GM19324 (cell line): ENCODE measurements around the gene BABAM1.

Experiments
- ATAC-seq: cut with Tn5 transposase; IDR thresholded peaks from one replicate; pipeline ENCODE4 v1.9.1; 2021; ENCODE audit warnings: mild to moderate bottlenecking, moderate library complexity; ENCODE audit not compliant: unreplicated experiment, low FRiP score

The BABAM1 gene

GRCh38 chr19:17320435-17320834, 53.2 kb downstream of the BABAM1 start:
- no peak for ATAC-seq

DNA sequence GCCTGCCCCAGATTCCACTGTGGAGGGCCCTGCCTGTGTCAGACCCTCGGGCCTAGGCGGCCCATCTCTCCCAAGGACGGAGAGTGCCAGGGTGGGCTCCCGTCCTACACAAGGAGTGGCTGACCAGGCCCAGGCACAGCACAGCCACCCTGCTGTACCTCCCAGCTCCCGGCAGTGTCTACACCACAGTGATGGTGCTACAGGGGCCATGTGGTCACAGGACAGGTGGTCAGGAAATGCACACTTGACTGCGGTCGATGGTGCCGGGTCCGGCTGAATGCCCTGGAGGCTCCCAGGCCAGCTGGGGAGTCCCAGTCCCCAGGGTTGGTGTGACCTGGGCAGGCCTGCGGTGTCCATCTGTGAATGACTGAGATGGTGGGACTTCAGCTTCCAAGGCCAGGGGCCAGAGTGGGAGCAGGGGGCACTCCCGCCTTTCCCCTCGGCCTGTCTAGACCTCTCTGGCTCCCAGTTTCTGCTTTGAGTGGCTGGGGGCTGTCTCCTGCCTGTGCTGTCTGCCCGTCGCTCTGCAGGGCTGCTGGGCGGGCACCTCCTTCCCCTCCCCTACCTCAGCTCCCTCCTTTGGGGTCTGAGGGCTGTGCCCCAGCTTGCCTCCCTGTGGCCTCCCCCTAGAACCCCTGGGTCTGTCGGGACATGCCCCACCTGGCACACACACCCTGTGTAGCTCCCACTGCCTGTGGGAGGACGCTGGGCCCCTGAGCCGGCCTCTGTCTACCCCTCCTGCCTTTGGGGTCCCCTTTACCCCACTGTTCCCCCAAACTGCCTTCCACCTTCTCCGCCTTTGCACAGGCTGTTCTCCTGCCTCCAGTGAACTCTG, 54.6 kb downstream of the BABAM1 start:
- no peak for ATAC-seq

DNA sequence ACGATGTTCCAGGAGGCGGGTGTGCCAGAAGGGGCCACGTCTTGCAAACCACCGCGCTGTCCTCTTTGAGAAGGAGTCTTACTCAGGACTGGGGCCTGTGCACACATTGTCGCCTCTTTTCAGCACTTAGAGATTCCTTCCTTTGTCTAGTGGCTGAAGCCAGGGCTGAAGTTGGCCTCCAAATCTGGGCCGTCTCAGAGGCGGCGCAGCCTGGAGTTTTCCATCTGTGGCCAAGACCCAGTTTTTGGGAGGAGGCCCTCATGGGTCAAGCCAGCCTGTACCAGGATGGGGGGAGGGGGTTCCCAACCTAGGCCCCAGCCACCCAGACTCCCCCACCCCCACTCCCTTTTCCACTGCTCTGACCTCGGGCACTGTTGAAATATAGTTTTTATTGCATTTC, 55.6 kb downstream of the BABAM1 start:
- ATAC-seq, result no peak

GRCh38 chr19:17323300-17323963, 56.2 kb downstream of the BABAM1 start:
- ATAC-seq, result no peak

- no peak for ATAC-seq
These were observed 56.7 kb downstream of the BABAM1 start for GRCh38 chr19:17323964-17324332.

- no peak for ATAC-seq
These were observed 57.3 kb downstream of the BABAM1 start for GRCh38 chr19:17324357-17325114.

DNA sequence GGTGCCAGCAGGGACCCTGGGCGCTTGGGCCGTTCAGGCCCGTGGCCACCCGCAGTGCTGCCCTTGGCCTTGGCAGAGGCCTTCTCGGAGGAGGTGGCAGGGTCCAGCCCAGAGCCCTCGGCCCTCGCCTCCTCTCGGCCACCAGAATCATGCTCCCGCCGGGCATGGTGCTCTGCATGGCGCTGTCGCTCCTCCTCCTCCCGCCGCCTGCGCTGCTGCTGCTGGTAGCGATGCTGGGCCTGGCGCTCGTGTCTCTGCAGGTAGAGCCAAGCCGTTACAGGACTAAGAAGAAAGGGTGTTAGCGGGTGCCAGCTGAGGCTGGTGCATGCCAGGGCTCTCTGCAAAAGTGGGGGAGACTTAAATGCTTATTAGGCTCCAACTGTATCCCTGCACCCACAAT, 57.9 kb downstream of the BABAM1 start:
- ATAC-seq, result no peak

- no peak for ATAC-seq
These were observed 58.8 kb downstream of the BABAM1 start for GRCh38 chr19:17325881-17326594.

DNA sequence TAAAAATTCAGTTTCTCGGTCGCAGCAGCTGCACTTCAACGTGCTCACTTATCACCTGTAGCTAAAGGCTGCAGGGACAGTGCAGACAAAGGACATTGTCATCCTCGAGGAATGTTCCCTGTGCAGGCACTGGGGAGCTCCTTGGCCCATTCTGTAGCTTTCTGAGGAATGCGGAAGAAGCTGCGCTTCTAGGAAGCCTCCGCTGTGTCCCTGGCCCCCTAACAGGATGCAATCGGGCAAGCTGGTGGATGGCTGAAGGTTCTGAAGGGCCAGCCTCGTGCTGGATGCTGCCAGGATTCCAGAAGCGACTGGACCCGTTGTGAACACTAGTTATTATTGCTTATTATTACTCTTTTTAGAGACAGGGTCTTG, 59.3 kb downstream of the BABAM1 start:
- no peak for ATAC-seq

DNA sequence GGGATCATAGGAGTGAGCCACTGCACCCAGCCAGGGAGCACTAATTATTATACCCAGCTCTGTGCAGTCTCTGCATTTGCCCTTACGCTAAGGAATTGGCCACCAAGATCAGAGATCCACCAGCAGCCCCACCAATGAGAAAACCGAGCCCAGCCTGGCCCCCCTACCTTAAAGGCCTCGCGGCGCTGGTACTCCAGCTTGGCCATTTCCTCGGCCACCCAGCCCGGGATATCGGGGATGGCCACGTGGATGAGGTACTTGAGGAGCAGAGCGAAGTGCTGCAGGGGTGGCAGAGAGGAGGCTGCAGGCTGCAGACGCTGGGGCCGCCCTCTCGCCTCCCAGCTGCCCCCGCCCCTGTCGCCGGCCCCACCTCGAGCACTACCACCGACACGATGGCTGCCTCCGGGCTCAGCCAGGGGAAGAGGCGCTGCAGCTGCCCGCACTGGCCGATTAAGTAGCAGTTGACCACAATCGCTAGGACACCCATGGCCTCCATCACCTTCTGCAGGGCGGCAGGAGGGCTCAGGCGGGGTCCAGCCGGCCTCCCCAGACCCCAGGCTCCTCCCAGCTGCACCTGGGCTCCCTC, 59.9 kb downstream of the BABAM1 start:
- ATAC-seq, result no peak

DNA sequence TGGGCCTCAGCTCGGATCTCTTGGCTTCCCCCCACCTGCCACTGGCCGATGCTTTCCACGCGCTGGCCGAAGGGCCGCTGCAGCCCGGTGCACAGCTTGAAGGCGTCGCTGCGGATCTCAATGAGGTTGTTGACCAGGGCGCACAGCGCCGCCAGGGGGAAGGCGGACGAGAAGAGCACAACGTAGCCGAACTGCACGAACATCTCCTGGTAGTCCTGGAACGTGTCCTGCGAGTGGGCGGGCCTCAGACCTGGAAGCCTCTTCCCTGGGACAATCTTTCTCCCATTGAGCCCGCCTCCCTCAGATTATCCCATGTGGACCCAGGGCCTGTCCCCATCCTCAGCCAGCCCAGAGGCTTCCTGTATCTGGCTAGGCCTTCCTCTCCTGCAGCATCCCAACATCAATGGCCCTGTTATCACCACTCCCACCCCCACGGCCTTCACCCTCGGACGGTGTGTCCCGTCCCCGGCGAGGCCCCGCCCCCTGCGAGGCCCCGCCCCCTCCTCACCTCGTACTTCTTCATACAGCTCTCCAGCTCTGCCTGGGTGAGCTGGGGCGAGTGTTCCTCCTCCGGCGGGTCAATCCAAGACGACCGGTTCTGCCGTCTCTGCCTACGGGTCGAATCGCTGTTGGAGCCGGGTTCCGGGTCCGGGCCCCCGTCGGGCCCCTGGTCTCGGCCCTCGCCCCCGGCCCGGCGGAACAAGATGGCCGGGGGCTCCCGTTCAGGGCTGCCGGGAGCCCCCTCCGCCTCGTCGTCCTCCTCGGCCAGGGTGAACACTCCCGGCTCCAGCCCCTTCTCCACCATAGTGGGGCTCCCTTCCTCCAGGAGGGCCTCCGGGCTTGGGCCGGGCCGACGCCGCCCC, 60.6 kb downstream of the BABAM1 start:
- no peak for ATAC-seq
